ENCODE measurements around the gene GTF3C6. TPM values are rescaled to one million over a fixed set of nuclear protein-coding genes. Genes with fewer than 3 reads are reported as not detected.
A peak's percentile ranks its signal among the peaks of the same experiment; 100 is the strongest.

The GTF3C6 gene
- total and polyA plus RNA-seq, 2 of the 13 experiments (the other 11 are each of a cell fraction or from before 2014, with no cell fraction given), result 21.6 to 160 TPM

- TF ChIP-seq PAXIP1 (CRISPR knock-in tag; conservative IDR thresholded peaks at IDR 0.05) (peak; percentile 53), KLF11 (CRISPR knock-in tag; IDR thresholded peaks at IDR 0.05) (peak; percentile 92; the same call in 1 of the 2 replicates), ZNF256 (CRISPR knock-in tag; conservative IDR thresholded peaks at IDR 0.05) (0 out of 2 replicates have a peak, but pooled peaks have one; percentile 75), SOX6 (IDR thresholded peaks at IDR 0.05) (no peak), SOX6 (CRISPR knock-in tag; IDR thresholded peaks at IDR 0.05) (peak; percentile 85), ZNF713 (CRISPR knock-in tag; IDR thresholded peaks at IDR 0.05) (no peak), TEAD2 (CRISPR knock-in tag; IDR thresholded peaks at IDR 0.05) (no peak), ZNF318 (CRISPR knock-in tag; IDR thresholded peaks at IDR 0.05) (peak; percentile 58), KLF6 (CRISPR knock-in tag; IDR thresholded peaks at IDR 0.05) (peak; percentile 98), ZNF180 (CRISPR knock-in tag; IDR thresholded peaks at IDR 0.05; ENCODE audit: borderline replicate concordance, low read depth) (no peak), TBX2 (CRISPR knock-in tag; IDR thresholded peaks at IDR 0.05; ENCODE audit: borderline replicate concordance) (peak; percentile 93), ZC3H4 (CRISPR knock-in tag; IDR thresholded peaks at IDR 0.05; ENCODE audit: borderline replicate concordance) (no peak), ZFYVE20 (CRISPR knock-in tag; IDR thresholded peaks at IDR 0.05; ENCODE audit: borderline replicate concordance, low read depth) (0 out of 2 replicates have a peak, but pooled peaks have one; percentile 14), ATF7-NPFF (CRISPR knock-in tag; IDR thresholded peaks at IDR 0.05; ENCODE audit: low read depth) (peak; percentile 91), NFYB (CRISPR knock-in tag; IDR thresholded peaks at IDR 0.05) (peak; percentile 65), ZNF230 (CRISPR knock-in tag; IDR thresholded peaks at IDR 0.05) (peak; percentile 92), HOXA9 (CRISPR knock-in tag; IDR thresholded peaks at IDR 0.05; ENCODE audit: borderline replicate concordance) (no peak; the same call in 1 of the 2 replicates), POLR2AphosphoS5 (IDR thresholded peaks at IDR 0.05; ENCODE audit: low read depth, low read length) (peak; percentile 79)
Observed at GRCh38 chr6:110958329-110959192, at the start of gene GTF3C6 (continued).
